GDM1 (cell line): ENCODE results near the gene SLC23A2.
A peak's percentile ranks its signal among the peaks of the same experiment; 100 is the strongest.
"Not testable (repeated sequence)": the region's sequence is repeated elsewhere in the genome, so short reads cannot be mapped to it uniquely, and the experiment has no call there.

Source experiments
- DNase-seq: peaks from one replicate; lab custom pipeline; 2025; lab: John Stamatoyannopoulos, UW

The SLC23A2 gene

GRCh38 chr20:5005326-5005725 lies 4.0 kb upstream of the SLC23A2 start:
- DNase-seq, result no peak

GRCh38 chr20:5004825-5005224 lies 3.5 kb upstream of the SLC23A2 start:
- not testable (repeated sequence) for DNase-seq

- no peak for DNase-seq
These were observed 2.3 kb upstream of the SLC23A2 start for GRCh38 chr20:5003626-5004025.

- DNase-seq, result no peak
These were observed 735 bp upstream of the SLC23A2 start for GRCh38 chr20:5002077-5002413.

- DNase-seq, result no peak
These were observed 792 bp downstream of the SLC23A2 start for GRCh38 chr20:5000263-5001173.

- no peak for DNase-seq
These were observed 1.5 kb downstream of the SLC23A2 start for GRCh38 chr20:4999788-5000187.

GRCh38 chr20:4998160-4998651 lies 3.1 kb downstream of the SLC23A2 start:
- no peak for DNase-seq

GRCh38 chr20:4997222-4997621 lies 4.1 kb downstream of the SLC23A2 start:
- no peak for DNase-seq

- no peak for DNase-seq
These were observed 11.7 kb downstream of the SLC23A2 start for GRCh38 chr20:4989570-4989969.

- DNase-seq, result no peak
These were observed 14.2 kb downstream of the SLC23A2 start for GRCh38 chr20:4987130-4987529.

- no peak for DNase-seq
These were observed 15.7 kb downstream of the SLC23A2 start for GRCh38 chr20:4985658-4986057.

- no peak for DNase-seq
These were observed 19.0 kb downstream of the SLC23A2 start for GRCh38 chr20:4982281-4982680.

GRCh38 chr20:4979841-4980410 lies 21.4 kb downstream of the SLC23A2 start:
- DNase-seq, result no peak

- DNase-seq, result no peak
These were observed 23.0 kb downstream of the SLC23A2 start for GRCh38 chr20:4978050-4978918.

GRCh38 chr20:4976014-4976413 lies 25.3 kb downstream of the SLC23A2 start:
- not testable (repeated sequence) for DNase-seq

GRCh38 chr20:4973330-4974097 lies 27.8 kb downstream of the SLC23A2 start:
- peak; percentile 24 for DNase-seq

GRCh38 chr20:4972506-4973251 lies 28.6 kb downstream of the SLC23A2 start:
- DNase-seq, result no peak

GRCh38 chr20:4971064-4971463 lies 30.2 kb downstream of the SLC23A2 start:
- no peak for DNase-seq

GRCh38 chr20:4967752-4968477 lies 33.4 kb downstream of the SLC23A2 start:
- DNase-seq, result no peak
